SK-N-SH (cell line): ENCODE data around the gene SLC2A4. TPM values are rescaled to one million over a fixed set of nuclear protein-coding genes. Genes with fewer than 3 reads are reported as not detected.

Experiments used
- CTCF ChIA-PET: fragments of 300-600, 350-600 bp; formaldehyde crosslinking; extraction: SDS; loops from one replicate; lab custom pipeline; 2021; lab: Yijun Ruan, JAX
- POLR2A ChIA-PET: fragments of 350-600 bp; sonication (Branson Sonifier 250); formaldehyde crosslinking; extraction: SDS; loops from one replicate; lab custom pipeline; 2020; ENCODE audit warnings: antibody characterized with exemption, inconsistent platforms; lab: Yijun Ruan, JAX
- DNase-seq: peaks from one replicate; pipeline ENCODE4 v3.0.0; 2012
- H2AFZ ChIP-seq: fragments of 200-600 bp; sonication (generic); 2 replicates; pipeline ENCODE4 v1.8.1; 2016; ENCODE audit warnings: antibody characterized with exemption, mild to moderate bottlenecking, low read depth
- H3F3A ChIP-seq: fragments of 200-600 bp; sonication (generic); replicated peaks from 2 replicates; pipeline ENCODE3; 2016; ENCODE audit warnings: antibody characterized with exemption, mild to moderate bottlenecking; ENCODE audit not compliant: insufficient read depth
- H3K27ac ChIP-seq, 2 experiments: fragments of 200-500 bp in 1 of 2; fragments of 200-600 bp in 1 of 2; sonication (Bioruptor generic) in 1 of 2; sonication (generic), shearing (Covaris generic) in 1 of 2; 2 replicates each; pipeline versions ENCODE4 v1.5.1 to v1.6.1; 2014 to 2016; ENCODE audit warnings: low read depth in 2 of 2, inconsistent platforms in 1 of 2, low read length in 1 of 2, mild to moderate bottlenecking in 1 of 2, mixed read lengths in 1 of 2
- H3K27me3 ChIP-seq: fragments of 200-600 bp; sonication (generic), shearing (Covaris generic); 2 replicates; pipeline ENCODE4 v1.6.1; 2016; ENCODE audit warnings: mixed run types; ENCODE audit not compliant: insufficient read depth
- H3K36me3 ChIP-seq, 2 experiments: fragments of 200-500 bp in 1 of 2; fragments of 200-600 bp in 1 of 2; sonication (Bioruptor generic) in 1 of 2; sonication (generic) in 1 of 2; replicated peaks in 1 of 2; 2 replicates each; pipeline versions ENCODE3 to v1.5.1; 2014 to 2016; ENCODE audit warnings: low read length in 1 of 2, mild to moderate bottlenecking in 1 of 2; ENCODE audit not compliant: insufficient read depth in 2 of 2, control insufficient read depth in 1 of 2
- H3K4me1 ChIP-seq, 2 experiments: fragments of 200-500 bp in 1 of 2; fragments of 200-600 bp in 1 of 2; sonication (Bioruptor generic) in 1 of 2; sonication (generic), shearing (Covaris generic) in 1 of 2; 2 replicates each; pipeline versions ENCODE4 v1.5.1 to v1.6.1; 2014 to 2016; ENCODE audit warnings: low read depth in 1 of 2, low read length in 1 of 2, mixed run types in 1 of 2; ENCODE audit not compliant: insufficient read depth in 2 of 2, control insufficient read depth in 1 of 2
- H3K4me2 ChIP-seq: fragments of 200-600 bp; sonication (generic), shearing (Covaris generic); 2 replicates; pipeline ENCODE4 v1.6.1; 2017; ENCODE audit warnings: mixed run types
- H3K4me3 ChIP-seq, 2 experiments: fragments of 200-500 bp in 1 of 2; fragments of 200-600 bp in 1 of 2; sonication (Bioruptor generic) in 1 of 2; sonication (generic), shearing (Covaris generic) in 1 of 2; 2 replicates each; pipeline versions ENCODE4 v1.5.1 to v1.8.1; 2014 to 2016; ENCODE audit warnings: low read depth in 2 of 2, inconsistent platforms in 1 of 2, low read length in 1 of 2, mild to moderate bottlenecking in 1 of 2, mixed read lengths in 1 of 2, moderate library complexity in 1 of 2
- H3K79me2 ChIP-seq: fragments of 200-600 bp; sonication (generic); 2 replicates; pipeline ENCODE4 v1.8.1; 2017; ENCODE audit warnings: mild to moderate bottlenecking; ENCODE audit not compliant: insufficient read depth
- H3K9ac ChIP-seq: fragments of 200-600 bp; sonication (generic); 2 replicates; pipeline ENCODE4 v1.6.1; 2017; ENCODE audit warnings: mixed run types
- H3K9me2 ChIP-seq: fragments of 200-600 bp; sonication (generic); 2 replicates; pipeline ENCODE4 v1.6.1; 2017; ENCODE audit warnings: mixed run types
- H3K9me3 ChIP-seq: fragments of 200-600 bp; sonication (generic); 2 replicates; pipeline ENCODE4 v1.6.1; 2017; ENCODE audit warnings: mixed run types, mild to moderate bottlenecking, moderate library complexity
- H4K20me1 ChIP-seq: fragments of 200-600 bp; sonication (generic); 2 replicates; pipeline ENCODE4 v1.6.1; 2017; ENCODE audit warnings: mild to moderate bottlenecking, mixed run types; ENCODE audit not compliant: insufficient read depth
- CHD2 ChIP-seq: fragments of 150-350 bp; IDR thresholded peaks from 2 replicates; pipeline ENCODE4 v1.6.1; 2018; ENCODE audit warnings: low read length; ENCODE audit not compliant: partially characterized antibody
- CTCF ChIP-seq: fragments of 200-600 bp; sonication (generic); IDR thresholded peaks from 2 replicates; pipeline ENCODE4 v1.6.1; 2017; ENCODE audit warnings: antibody characterized with exemption, mild to moderate bottlenecking, moderate library complexity
- ELF1 ChIP-seq: IDR thresholded peaks from 2 replicates; pipeline ENCODE4 v1.4.0; 2012
- EZH2phosphoT487 ChIP-seq: fragments of 200-600 bp; sonication (generic); IDR thresholded peaks from 2 replicates; pipeline ENCODE4 v1.6.1; 2017; ENCODE audit warnings: low read depth, mixed run types, mild to moderate bottlenecking, antibody characterized with exemption, moderate library complexity, borderline replicate concordance
- FOSL2 ChIP-seq: IDR thresholded peaks from 2 replicates; pipeline ENCODE4 v1.4.0; 2012; ENCODE audit warnings: low read depth, mild to moderate bottlenecking, moderate library complexity, borderline replicate concordance
- FOXJ3 ChIP-seq: sonication (generic); formaldehyde crosslinking; IDR thresholded peaks from 2 replicates; pipeline ENCODE4 v1.5.1; 2020; ENCODE audit warnings: mild to moderate bottlenecking, missing genetic modification reagents
- GABPA ChIP-seq: IDR thresholded peaks from 2 replicates; pipeline ENCODE4 v1.4.0; 2012; ENCODE audit warnings: low read depth, mild to moderate bottlenecking
- GATA2 ChIP-seq: sonication (generic); formaldehyde crosslinking; IDR thresholded peaks from 2 replicates; pipeline ENCODE4 v1.5.0; 2020; ENCODE audit warnings: mild to moderate bottlenecking, missing genetic modification reagents
- NRF1 ChIP-seq: IDR thresholded peaks from 2 replicates; pipeline ENCODE4 v1.6.1; 2012; ENCODE audit warnings: low read depth, mild to moderate bottlenecking, low read length
- RAD21 ChIP-seq: IDR thresholded peaks from 2 replicates; pipeline ENCODE4 v1.6.1; 2012; ENCODE audit warnings: mild to moderate bottlenecking, low read length
- RCOR1 ChIP-seq: fragments of 150-350 bp; IDR thresholded peaks from 2 replicates; pipeline ENCODE4 v1.6.1; 2017; ENCODE audit warnings: antibody characterized with exemption, low read length
- RXRA ChIP-seq: IDR thresholded peaks from 2 replicates; pipeline ENCODE4 v1.4.0; 2012; ENCODE audit warnings: low read depth, mild to moderate bottlenecking, borderline replicate concordance
- SIN3A ChIP-seq: IDR thresholded peaks from 2 replicates; pipeline ENCODE4 v1.6.1; 2012; ENCODE audit warnings: low read depth, mild to moderate bottlenecking, low read length, moderate library complexity, borderline replicate concordance
- TEAD4 ChIP-seq: IDR thresholded peaks from 2 replicates; pipeline ENCODE4 v1.4.0; 2012; ENCODE audit warnings: mild to moderate bottlenecking, borderline replicate concordance; ENCODE audit not compliant: insufficient read depth
- USF1 ChIP-seq: IDR thresholded peaks from 2 replicates; pipeline ENCODE4 v1.4.0; 2012; ENCODE audit warnings: low read depth, borderline replicate concordance
- USF2 ChIP-seq: fragments of 150-350 bp; IDR thresholded peaks from 2 replicates; pipeline ENCODE4 v1.6.1; 2017; ENCODE audit warnings: antibody characterized with exemption, low read length, low read depth, borderline replicate concordance
- YY1 ChIP-seq: IDR thresholded peaks from 2 replicates; pipeline ENCODE4 v1.4.0; 2012; ENCODE audit warnings: low read depth, mild to moderate bottlenecking
- ZBTB33 ChIP-seq: IDR thresholded peaks from 2 replicates; pipeline ENCODE4 v1.4.0; 2012; ENCODE audit warnings: low read depth, borderline replicate concordance
- WGBS: methylation state at CpG from one replicate; pipeline ENCODE4 v1.1.6; 2017; ENCODE audit warnings: low lambda C conversion rate; 5-methylcytosine and 5-hydroxymethylcytosine counted together
- polyA plus RNA-seq, 3 experiments: library from polyadenylated mRNA; depleted of rRNA; stranded (reverse); fragments of >200 nt; gene quantifications; 2 replicates each; pipeline ENCODE4 v1.2.3, GENCODE V29; 2012

The SLC2A4 gene
- polyA plus RNA-seq, 1 of the 3 experiments (the other 2 are of a cell fraction) = 0.44 TPM

- TF ChIP-seq USF2 = no peak
- TF ChIP-seq RAD21 = no peak
- no peak for TF ChIP-seq SIN3A
- no peak for TF ChIP-seq TEAD4
- TF ChIP-seq EZH2phosphoT487 = no peak
- TF ChIP-seq YY1 = no peak
- no peak for TF ChIP-seq ELF1
- TF ChIP-seq RCOR1 = no peak
These were observed 10.7 kb downstream of the SLC2A4 start (continued) for GRCh38 chr17:7292194-7292593.

GRCh38 chr17:7292729-7293128 lies 11.2 kb downstream of the SLC2A4 start:
- peaks cover 28% of the 10 kb centered on the region; the same call in 1 of the 2 replicates for H3K27me3 ChIP-seq

More at GRCh38 chr17:7292729-7293128, 11.2 kb downstream of the SLC2A4 start:
- H4K20me1 ChIP-seq = no peaks in the 10 kb centered on the region
- no peaks in the 10 kb centered on the region for H3K36me3 ChIP-seq
- no peaks in the 10 kb centered on the region for H3K79me2 ChIP-seq
- H3K4me2 ChIP-seq = no peak overlapping the region
- TF ChIP-seq GATA2 (CRISPR knock-in tag) (no peak), RXRA (no peak), FOXJ3 (no peak), NRF1 (no peak), GABPA (no peak), CHD2 (no peak), FOSL2 (no peak), CTCF (no peak), EZH2phosphoT487 (no peak), ZBTB33 (no peak), RAD21 (no peak), USF1 (no peak)
- 37% methylated on average over 5 of the region's 6 CpGs for WGBS
- no peak overlapping the region for H2AFZ ChIP-seq
- no peaks in the 10 kb centered on the region for H3K9me2 ChIP-seq
- CTCF ChIA-PET = interaction anchor here (0.7 to 3.5 kb wide), 4 partner anchors 11 to 247 kb away, joined by 3 to 34 read pairs (median 6); partner anchors contain the start of gene SLC2A4
- DNase-seq = peak; percentile 35
- no peak overlapping the region for H3K27ac ChIP-seq
- POLR2A ChIA-PET = interaction anchor here (0.7 kb wide), 1 partner anchor 54 kb away, joined by 3 read pairs; no protein-coding TSS in a partner anchor
- no peaks in the 10 kb centered on the region for H3K9me3 ChIP-seq
- peaks cover 3 to 8% of the 10 kb centered on the region in 2 experiments; a peak in 1 of 4 replicates for H3K4me1 ChIP-seq
- no peak overlapping the region for H3K9ac ChIP-seq
- peaks cover 15% of the 10 kb centered on the region for H3F3A ChIP-seq
- H3K4me3 ChIP-seq = no peak overlapping the region
